ENCODE results near the gene TBC1D30.
A peak's percentile ranks its signal among the peaks of the same experiment; 100 is the strongest.
"Not testable (repeated sequence)": the region's sequence is repeated elsewhere in the genome, so short reads cannot be mapped to it uniquely, and the experiment has no call there.

The TBC1D30 gene, protein sequence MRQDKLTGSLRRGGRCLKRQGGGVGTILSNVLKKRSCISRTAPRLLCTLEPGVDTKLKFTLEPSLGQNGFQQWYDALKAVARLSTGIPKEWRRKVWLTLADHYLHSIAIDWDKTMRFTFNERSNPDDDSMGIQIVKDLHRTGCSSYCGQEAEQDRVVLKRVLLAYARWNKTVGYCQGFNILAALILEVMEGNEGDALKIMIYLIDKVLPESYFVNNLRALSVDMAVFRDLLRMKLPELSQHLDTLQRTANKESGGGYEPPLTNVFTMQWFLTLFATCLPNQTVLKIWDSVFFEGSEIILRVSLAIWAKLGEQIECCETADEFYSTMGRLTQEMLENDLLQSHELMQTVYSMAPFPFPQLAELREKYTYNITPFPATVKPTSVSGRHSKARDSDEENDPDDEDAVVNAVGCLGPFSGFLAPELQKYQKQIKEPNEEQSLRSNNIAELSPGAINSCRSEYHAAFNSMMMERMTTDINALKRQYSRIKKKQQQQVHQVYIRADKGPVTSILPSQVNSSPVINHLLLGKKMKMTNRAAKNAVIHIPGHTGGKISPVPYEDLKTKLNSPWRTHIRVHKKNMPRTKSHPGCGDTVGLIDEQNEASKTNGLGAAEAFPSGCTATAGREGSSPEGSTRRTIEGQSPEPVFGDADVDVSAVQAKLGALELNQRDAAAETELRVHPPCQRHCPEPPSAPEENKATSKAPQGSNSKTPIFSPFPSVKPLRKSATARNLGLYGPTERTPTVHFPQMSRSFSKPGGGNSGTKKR

GRCh38 chr12:64824500-64825142 lies at the start of gene TBC1D30:
Gene TBC1D30, plus strand, starts transcription at chr12:64824647. Its CDS starts 233 bp downstream, at chr12:64824880.
- peak; percentile 45 for DNase-seq (ENCODE audit: low spot score)

DNA sequence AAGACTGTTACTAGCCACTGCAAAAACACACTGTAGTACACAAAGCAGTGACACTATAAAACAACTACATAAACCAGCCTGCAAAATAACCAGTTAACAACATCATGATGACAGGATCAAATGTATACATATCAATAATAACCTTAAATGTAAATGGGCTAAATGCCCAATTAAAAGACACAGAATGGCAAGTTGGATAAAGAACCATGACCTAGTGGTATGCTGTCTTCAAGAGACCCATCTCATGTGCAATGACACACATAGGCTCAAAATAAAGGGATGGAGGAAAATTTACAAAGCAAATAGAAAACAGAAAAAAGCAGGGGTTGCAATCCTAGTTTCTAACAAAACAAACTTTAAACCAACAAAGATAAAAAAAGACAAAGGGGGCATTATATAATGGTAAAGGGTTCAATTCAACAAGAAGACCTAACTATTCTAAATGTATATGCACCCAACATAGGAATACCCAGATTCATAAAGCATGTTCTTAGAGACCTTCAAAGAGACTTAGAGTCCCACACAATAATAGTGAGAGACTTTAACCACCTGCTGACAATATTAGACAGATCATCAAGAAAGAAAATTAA lies 49.2 kb upstream of the TBC1D30 start:
- DNase-seq (ENCODE audit: low spot score) = not testable (repeated sequence)

- no peak for DNase-seq (ENCODE audit: low spot score)
Observed at GRCh38 chr12:64779354-64779974, 45.0 kb upstream of the TBC1D30 start.

DNA sequence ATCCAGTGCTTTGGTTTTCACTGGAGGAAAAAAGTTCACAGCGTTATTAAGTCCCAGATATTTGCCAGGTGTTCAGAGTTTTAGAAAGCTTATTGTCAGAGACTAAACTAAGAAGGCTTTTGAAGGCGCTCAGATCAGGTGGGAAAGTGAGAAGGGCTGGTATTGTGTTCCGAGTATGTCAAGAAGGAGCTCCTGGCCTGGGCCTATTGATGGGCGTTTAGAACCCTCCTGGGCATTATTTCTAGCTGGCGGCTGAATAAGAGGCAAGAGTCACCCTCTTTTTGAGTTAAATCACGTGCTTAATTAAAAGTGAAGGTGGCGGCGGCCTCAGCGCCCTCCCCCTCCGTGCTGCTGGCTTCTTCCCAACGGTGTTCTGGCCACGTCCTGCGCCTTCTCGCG lies 44.3 kb upstream of the TBC1D30 start:
- no peak for DNase-seq (ENCODE audit: low spot score)

GRCh38 chr12:64780531-64781279 lies 43.7 kb upstream of the TBC1D30 start:
- DNase-seq (ENCODE audit: low spot score) = peak; percentile 65

- DNase-seq (ENCODE audit: low spot score) = peak; percentile 69
Observed at GRCh38 chr12:64781280-64782190, 42.9 kb upstream of the TBC1D30 start.

- no peak for DNase-seq (ENCODE audit: low spot score)
Observed at GRCh38 chr12:64782191-64782876, 42.1 kb upstream of the TBC1D30 start.

- DNase-seq (ENCODE audit: low spot score) = no peak
Observed at GRCh38 chr12:64785838-64786237, 38.6 kb upstream of the TBC1D30 start.

DNA sequence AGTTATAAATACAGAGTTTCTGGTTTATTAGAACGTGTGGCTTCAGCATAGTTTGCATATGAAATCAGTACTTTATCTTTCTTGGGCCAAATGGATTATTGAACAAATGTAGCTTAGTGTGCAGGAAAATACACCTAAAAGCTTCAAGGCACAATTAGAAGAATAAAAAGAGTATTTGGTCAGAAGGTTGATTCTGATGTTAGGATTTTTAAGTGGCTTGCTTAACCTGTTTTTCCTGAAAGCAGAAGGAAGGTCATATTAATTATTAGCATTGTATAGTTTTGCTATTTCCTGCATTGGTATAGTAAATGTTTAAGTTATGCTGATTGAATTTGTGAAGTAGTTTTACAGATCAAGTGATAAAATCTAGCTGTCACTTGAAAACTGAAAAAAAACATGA lies 34.3 kb upstream of the TBC1D30 start:
- no peak for DNase-seq (ENCODE audit: low spot score)

DNA sequence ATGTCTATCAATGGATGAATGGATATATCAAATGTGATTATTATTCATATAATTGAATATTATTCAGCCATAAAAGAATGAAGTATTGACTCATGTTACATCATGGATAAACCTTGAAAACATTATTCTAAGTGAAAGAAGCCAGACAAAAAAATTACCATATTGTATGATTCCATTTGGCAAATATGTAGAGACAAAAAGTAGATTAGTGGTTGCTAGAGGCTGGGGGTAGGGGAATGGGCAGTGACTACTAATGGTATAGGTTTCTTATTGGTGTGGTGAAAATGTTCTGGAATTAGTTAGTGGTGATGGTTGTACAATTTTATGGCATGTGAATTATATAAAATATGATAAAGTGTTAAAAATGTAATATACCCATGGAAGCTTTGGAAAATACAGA lies 33.4 kb upstream of the TBC1D30 start:
- no peak for DNase-seq (ENCODE audit: low spot score)

- no peak for DNase-seq (ENCODE audit: low spot score)
Observed at GRCh38 chr12:64792128-64792527, 32.3 kb upstream of the TBC1D30 start.

DNA sequence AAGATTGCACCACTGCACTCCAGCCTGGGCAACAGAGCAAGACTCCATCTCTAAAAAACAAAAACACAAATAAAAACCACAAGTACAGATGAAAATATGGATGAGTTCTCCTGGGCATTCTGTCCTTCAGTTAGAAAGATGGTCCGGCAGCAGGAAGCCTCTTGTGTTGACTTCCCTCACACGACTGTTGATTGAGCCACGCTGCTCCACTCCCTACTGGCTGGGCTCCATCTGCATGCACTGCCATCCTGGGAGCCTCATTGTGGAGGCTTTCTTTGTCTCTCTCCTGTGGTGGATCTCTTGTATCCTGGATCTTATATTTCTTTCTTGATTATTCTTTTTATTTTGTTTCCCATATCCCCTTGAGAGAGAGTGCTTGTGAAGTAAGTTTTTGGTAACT lies 30.8 kb upstream of the TBC1D30 start:
- no peak for DNase-seq (ENCODE audit: low spot score)

DNA sequence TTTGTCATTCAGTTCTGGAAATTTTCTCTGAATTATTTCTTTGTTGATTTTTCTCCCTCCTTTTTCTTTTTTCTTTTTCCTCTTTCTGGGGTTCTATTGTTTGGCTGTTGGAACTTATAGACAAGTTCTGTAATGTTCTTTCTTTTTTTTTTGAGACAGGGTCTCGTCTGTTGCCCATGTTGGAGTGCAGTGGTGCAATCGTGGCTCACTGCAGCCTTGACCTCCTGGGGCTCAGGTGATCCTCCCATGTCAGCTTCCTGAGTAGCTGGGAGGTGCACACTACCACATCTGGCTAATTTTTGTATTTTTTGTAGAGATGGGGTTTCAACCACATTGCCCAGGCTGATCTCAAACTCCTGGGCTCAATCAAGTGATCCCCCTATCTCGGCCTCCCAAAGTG lies 30.1 kb upstream of the TBC1D30 start:
- DNase-seq (ENCODE audit: low spot score) = no peak

GRCh38 chr12:64796205-64796845 lies 28.1 kb upstream of the TBC1D30 start:
- peak; percentile 85 for DNase-seq (ENCODE audit: low spot score)

GRCh38 chr12:64797156-64797555 lies 27.3 kb upstream of the TBC1D30 start:
- no peak for DNase-seq (ENCODE audit: low spot score)

- no peak for DNase-seq (ENCODE audit: low spot score)
Observed at GRCh38 chr12:64798165-64798564, 26.3 kb upstream of the TBC1D30 start.

DNA sequence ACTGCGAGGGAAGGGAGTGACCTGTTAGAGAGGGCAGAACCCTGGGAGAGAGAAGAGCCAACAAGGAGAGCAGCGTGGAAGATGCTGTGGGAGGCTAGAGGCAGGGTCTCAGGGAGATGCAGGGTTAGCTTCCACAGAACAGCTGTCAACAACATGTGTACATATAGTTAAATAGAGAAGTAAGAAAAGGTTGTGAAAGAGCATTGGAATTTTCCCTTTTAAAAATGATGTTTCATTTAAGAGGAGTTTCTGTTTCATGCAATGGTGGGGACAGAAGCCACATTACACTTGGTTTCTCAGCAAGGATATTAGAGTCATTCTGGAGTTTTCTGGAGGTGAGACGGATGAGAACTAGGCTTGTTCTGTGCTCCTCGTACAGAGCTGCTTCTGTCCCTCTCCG lies 23.8 kb upstream of the TBC1D30 start:
- no peak for DNase-seq (ENCODE audit: low spot score)

GRCh38 chr12:64801381-64801780 lies 23.1 kb upstream of the TBC1D30 start:
- peak; percentile 18 for DNase-seq (ENCODE audit: low spot score)

DNA sequence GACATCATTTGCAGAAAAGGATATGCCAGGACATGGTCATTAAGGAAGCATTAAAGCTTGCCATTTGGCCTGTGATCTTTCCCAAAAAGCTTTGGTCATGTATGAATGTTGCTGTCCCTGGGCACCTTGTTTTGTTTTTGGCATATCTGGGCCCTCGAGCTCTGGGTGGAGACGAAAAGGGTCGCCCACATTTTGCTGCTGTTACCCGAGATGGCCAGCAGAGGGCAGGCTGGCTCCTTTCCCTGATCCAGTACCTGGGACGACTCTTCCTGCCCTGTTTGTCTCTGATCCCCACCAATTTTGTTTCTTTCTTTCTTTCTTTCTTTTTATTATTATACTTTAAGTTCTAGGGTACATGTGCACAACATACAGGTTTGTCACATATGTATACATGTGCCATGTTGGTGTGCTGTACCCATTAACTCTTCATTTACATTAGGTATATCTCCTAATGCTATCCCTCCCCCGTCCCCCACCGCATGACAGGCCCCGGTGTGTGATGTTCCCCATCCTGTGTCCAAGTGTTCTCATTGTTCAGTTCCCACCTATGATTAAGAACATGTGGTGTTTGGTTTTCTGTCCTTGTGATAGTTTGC lies 22.2 kb upstream of the TBC1D30 start:
- DNase-seq (ENCODE audit: low spot score) = peak; percentile 36

All from SW480 (cell line).